ENCODE measurements around the gene ZNF609.
A peak's percentile ranks its signal among the peaks of the same experiment; 100 is the strongest.

The ZNF609 gene

DNA sequence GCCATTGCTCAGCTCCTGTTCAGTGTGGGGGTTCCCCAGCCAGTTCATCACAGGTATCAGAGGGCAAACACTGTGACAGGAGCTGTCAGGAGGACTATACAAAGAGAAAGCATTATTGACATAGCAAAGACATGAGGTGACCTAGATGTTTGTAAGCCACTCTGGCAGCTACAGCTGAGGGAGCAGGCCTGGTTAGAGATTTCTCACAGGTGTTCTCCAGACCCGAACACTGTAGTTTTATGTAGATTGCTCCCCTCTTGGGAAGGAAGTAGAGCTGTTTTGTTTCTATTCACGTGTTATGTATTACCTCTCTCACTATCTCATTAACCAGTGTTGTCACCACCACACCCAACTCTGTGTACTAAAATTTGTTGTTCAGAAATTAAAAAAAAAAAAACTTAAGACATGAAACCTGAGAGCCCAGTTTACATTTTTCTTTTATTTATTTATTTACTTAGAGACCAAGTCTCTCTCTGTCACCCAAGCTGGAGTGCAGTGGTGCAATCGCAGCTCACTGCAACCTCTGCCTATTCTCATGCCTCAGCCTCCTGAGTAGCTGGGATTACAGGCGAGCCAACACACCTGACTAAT lies 191.3 kb downstream of the ZNF609 start:
- no peaks in the 10 kb centered on the region for H3K36me3 ChIP-seq (ENCODE audit: control insufficient read depth, insufficient read depth, low read length)
- H3K4me1 ChIP-seq (ENCODE audit: control insufficient read depth, low read depth, low read length), result peaks cover 2% of the 10 kb centered on the region
- no peak overlapping the region for H3K18ac ChIP-seq (ENCODE audit: low read length)
- no peak overlapping the region for H3K4me3 ChIP-seq (ENCODE audit: low read length)
- H3K27me3 ChIP-seq (ENCODE audit: insufficient read depth, low read length, poor library complexity), result no peaks in the 10 kb centered on the region
- H4K5ac ChIP-seq (ENCODE audit: low read length), result no peak overlapping the region
- no peak overlapping the region for H4K8ac ChIP-seq (ENCODE audit: low read depth, low read length)
- H3K27ac ChIP-seq (ENCODE audit: low read depth, low read length), result no peak overlapping the region
- no peaks in the 10 kb centered on the region for H3K79me2 ChIP-seq (ENCODE audit: control insufficient read depth, insufficient read depth, low read length)
- H3K56ac ChIP-seq (ENCODE audit: low read length), result no peak overlapping the region
- no peak overlapping the region for H2BK120ac ChIP-seq (ENCODE audit: low read depth, low read length)
- H2BK15ac ChIP-seq (replicated peaks; ENCODE audit: low read depth), result no peak overlapping the region
- H2BK5ac ChIP-seq (ENCODE audit: low read length), result no peak overlapping the region
- H2AK5ac ChIP-seq (ENCODE audit: low read length), result no peak overlapping the region
- no peak overlapping the region for H3K4ac ChIP-seq (ENCODE audit: low read depth, low read length)
- H3K4me2 ChIP-seq (ENCODE audit: low read length), result no peak overlapping the region
- H3K79me1 ChIP-seq (ENCODE audit: low read length), result peaks cover 3% of the 10 kb centered on the region
- no peak overlapping the region for H3K23ac ChIP-seq (ENCODE audit: low read length)
- H3K9ac ChIP-seq (ENCODE audit: low read length), result no peak overlapping the region
- no CpG with 5 or more reads among the region's 4 CpGs for WGBS (ENCODE audit: extremely low coverage, insufficient coverage, low lambda C conversion rate)
- DNase-seq, result peak; percentile 67

DNA sequence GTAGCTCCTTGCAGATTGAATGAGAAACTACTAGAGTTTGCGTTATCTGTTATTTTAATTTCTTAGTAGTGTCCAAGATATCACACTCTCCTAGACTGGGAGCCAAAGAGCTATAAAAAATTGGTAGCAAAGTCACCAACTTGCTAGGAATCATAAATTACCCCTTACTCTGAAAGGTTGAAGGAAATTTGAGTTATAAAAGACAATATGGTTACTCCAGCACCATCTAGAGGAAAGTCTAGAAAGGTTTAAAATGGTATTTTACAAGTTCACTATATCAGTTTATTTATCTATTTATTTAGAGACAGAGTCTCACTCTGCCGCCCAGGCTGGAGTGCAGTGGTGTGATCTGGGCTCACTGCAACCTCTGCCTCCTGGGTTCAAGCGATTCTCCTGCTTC lies 193.4 kb downstream of the ZNF609 start:
- Histone ChIP-seq H3K79me2 (ENCODE audit: control insufficient read depth, insufficient read depth, low read length) (no peaks in the 10 kb centered on the region), H3K27me3 (ENCODE audit: insufficient read depth, low read length, poor library complexity) (no peaks in the 10 kb centered on the region), H3K56ac (ENCODE audit: low read length) (no peak overlapping the region), H3K9ac (ENCODE audit: low read length) (no peak overlapping the region), H4K8ac (ENCODE audit: low read depth, low read length) (no peak overlapping the region), H3K4me2 (ENCODE audit: low read length) (no peak overlapping the region), H3K4ac (ENCODE audit: low read depth, low read length) (no peak overlapping the region), H3K79me1 (ENCODE audit: low read length) (peaks cover 3% of the 10 kb centered on the region), H3K36me3 (ENCODE audit: control insufficient read depth, insufficient read depth, low read length) (no peaks in the 10 kb centered on the region), H3K27ac (ENCODE audit: low read depth, low read length) (no peak overlapping the region), H3K4me1 (ENCODE audit: control insufficient read depth, low read depth, low read length) (peaks cover 2% of the 10 kb centered on the region), H4K5ac (ENCODE audit: low read length) (no peak overlapping the region), H3K23ac (ENCODE audit: low read length) (no peak overlapping the region), H2AK5ac (ENCODE audit: low read length) (no peak overlapping the region), H3K4me3 (ENCODE audit: low read length) (no peak overlapping the region), H2BK5ac (ENCODE audit: low read length) (no peak overlapping the region), H2BK120ac (ENCODE audit: low read depth, low read length) (no peak overlapping the region), H3K18ac (ENCODE audit: low read length) (no peak overlapping the region), H2BK15ac (replicated peaks; ENCODE audit: low read depth) (no peak overlapping the region)
- no peak for DNase-seq
- no CpG with 5 or more reads among the region's 3 CpGs for WGBS (ENCODE audit: extremely low coverage, insufficient coverage, low lambda C conversion rate)

DNA sequence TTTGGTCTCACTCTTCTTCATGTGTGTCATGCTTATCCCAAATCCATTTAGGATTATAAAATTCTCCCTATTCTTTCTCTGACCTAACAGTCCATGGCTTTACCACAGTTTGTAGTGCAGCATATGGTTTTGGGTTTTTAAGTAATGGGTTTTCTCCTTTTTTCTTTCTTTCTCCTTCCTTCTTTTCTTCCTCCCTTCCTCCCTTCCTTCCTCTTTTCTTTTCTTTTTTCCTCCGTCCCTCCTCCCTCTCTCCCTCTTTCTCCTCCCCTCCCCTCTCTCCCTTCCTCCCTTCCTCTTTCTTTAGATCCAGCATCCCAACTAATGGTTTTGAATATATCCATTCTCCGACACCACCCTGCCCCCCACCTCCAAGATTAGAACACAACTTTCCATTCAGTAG lies 196.1 kb downstream of the ZNF609 start:
- H3K23ac ChIP-seq (ENCODE audit: low read length), result no peak overlapping the region
- H3K18ac ChIP-seq (ENCODE audit: low read length), result no peak overlapping the region
- H3K4me1 ChIP-seq (ENCODE audit: control insufficient read depth, low read depth, low read length), result no peaks in the 10 kb centered on the region
- no peak overlapping the region for H2BK5ac ChIP-seq (ENCODE audit: low read length)
- no peak overlapping the region for H3K27ac ChIP-seq (ENCODE audit: low read depth, low read length)
- H4K5ac ChIP-seq (ENCODE audit: low read length), result no peak overlapping the region
- H3K4ac ChIP-seq (ENCODE audit: low read depth, low read length), result no peak overlapping the region
- H2BK15ac ChIP-seq (replicated peaks; ENCODE audit: low read depth), result no peak overlapping the region
- H2BK120ac ChIP-seq (ENCODE audit: low read depth, low read length), result no peak overlapping the region
- no peaks in the 10 kb centered on the region for H3K27me3 ChIP-seq (ENCODE audit: insufficient read depth, low read length, poor library complexity)
- H3K56ac ChIP-seq (ENCODE audit: low read length), result no peak overlapping the region
- H3K9ac ChIP-seq (ENCODE audit: low read length), result no peak overlapping the region
- H3K36me3 ChIP-seq (ENCODE audit: control insufficient read depth, insufficient read depth, low read length), result no peaks in the 10 kb centered on the region
- peaks cover 3% of the 10 kb centered on the region for H3K79me1 ChIP-seq (ENCODE audit: low read length)
- no peak overlapping the region for H3K4me3 ChIP-seq (ENCODE audit: low read length)
- H2AK5ac ChIP-seq (ENCODE audit: low read length), result no peak overlapping the region
- H3K79me2 ChIP-seq (ENCODE audit: control insufficient read depth, insufficient read depth, low read length), result no peaks in the 10 kb centered on the region
- no CpG with 5 or more reads among the region's 2 CpGs for WGBS (ENCODE audit: extremely low coverage, insufficient coverage, low lambda C conversion rate)
- DNase-seq, result no peak
- H3K4me2 ChIP-seq (ENCODE audit: low read length), result no peak overlapping the region
- H4K8ac ChIP-seq (ENCODE audit: low read depth, low read length), result no peak overlapping the region

DNA sequence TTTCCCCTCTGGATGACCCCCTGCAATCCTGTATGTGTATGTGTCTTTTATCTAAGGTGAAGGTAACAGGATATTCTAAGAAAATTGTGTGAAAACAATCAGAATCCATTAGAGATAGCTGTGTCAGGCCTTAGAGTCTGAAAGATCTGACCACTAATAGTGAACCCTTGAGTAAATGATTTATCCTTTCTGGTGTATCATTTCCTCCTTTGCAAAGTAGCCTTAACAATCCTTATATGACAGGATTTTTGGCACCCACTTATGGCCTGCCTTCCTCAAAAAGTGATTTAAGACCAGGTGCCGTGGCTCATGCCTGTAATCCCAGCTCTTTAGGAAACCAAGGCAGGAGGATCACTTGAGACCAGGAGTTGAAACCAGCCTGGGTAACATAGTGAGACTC lies 204.8 kb downstream of the ZNF609 start:
- H3K79me2 ChIP-seq (ENCODE audit: control insufficient read depth, insufficient read depth, low read length), result no peaks in the 10 kb centered on the region
- H3K23ac ChIP-seq (ENCODE audit: low read length), result no peak overlapping the region
- H2AK5ac ChIP-seq (ENCODE audit: low read length), result no peak overlapping the region
- no peak for DNase-seq
- no peaks in the 10 kb centered on the region for H3K4me1 ChIP-seq (ENCODE audit: control insufficient read depth, low read depth, low read length)
- no peak overlapping the region for H2BK5ac ChIP-seq (ENCODE audit: low read length)
- no peak overlapping the region for H3K4ac ChIP-seq (ENCODE audit: low read depth, low read length)
- H3K36me3 ChIP-seq (ENCODE audit: control insufficient read depth, insufficient read depth, low read length), result no peaks in the 10 kb centered on the region
- H2BK15ac ChIP-seq (replicated peaks; ENCODE audit: low read depth), result no peak overlapping the region
- H2BK120ac ChIP-seq (ENCODE audit: low read depth, low read length), result no peak overlapping the region
- WGBS (ENCODE audit: extremely low coverage, insufficient coverage, low lambda C conversion rate), result no CpG with 5 or more reads among the region's 1 CpG
- H3K79me1 ChIP-seq (ENCODE audit: low read length), result peaks cover 5% of the 10 kb centered on the region
- H3K27ac ChIP-seq (ENCODE audit: low read depth, low read length), result no peak overlapping the region
- H3K9ac ChIP-seq (ENCODE audit: low read length), result no peak overlapping the region
- no peak overlapping the region for H4K5ac ChIP-seq (ENCODE audit: low read length)
- H4K8ac ChIP-seq (ENCODE audit: low read depth, low read length), result no peak overlapping the region
- no peak overlapping the region for H3K56ac ChIP-seq (ENCODE audit: low read length)
- H3K4me3 ChIP-seq (ENCODE audit: low read length), result no peak overlapping the region
- H3K18ac ChIP-seq (ENCODE audit: low read length), result no peak overlapping the region
- no peaks in the 10 kb centered on the region for H3K27me3 ChIP-seq (ENCODE audit: insufficient read depth, low read length, poor library complexity)
- no peak overlapping the region for H3K4me2 ChIP-seq (ENCODE audit: low read length)

DNA sequence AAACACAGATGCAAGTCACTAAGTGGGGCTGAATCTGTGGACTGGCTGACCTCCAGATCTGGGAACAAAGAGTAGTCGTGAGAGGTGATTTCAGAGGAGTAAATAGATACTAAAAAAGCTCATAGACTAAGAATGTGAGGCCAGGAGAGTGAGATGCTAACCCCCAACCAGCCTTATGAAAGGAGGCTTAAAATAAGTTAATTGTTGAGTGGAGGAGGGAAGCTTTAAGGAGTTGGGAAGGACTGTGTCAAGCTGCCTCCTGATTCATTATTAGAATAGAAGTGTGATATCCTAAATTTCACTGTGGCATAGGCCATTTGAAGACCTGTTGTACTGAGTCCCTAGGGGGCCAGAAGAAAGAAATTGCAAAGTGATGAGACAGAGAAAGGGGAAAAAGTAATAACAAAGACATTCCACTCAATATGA lies 207.4 kb downstream of the ZNF609 start:
- Histone ChIP-seq H2BK5ac (ENCODE audit: low read length) (no peak overlapping the region), H3K79me2 (ENCODE audit: control insufficient read depth, insufficient read depth, low read length) (no peaks in the 10 kb centered on the region), H2BK120ac (ENCODE audit: low read depth, low read length) (no peak overlapping the region), H3K79me1 (ENCODE audit: low read length) (peaks cover 4% of the 10 kb centered on the region), H3K4ac (ENCODE audit: low read depth, low read length) (no peak overlapping the region), H2AK5ac (ENCODE audit: low read length) (no peak overlapping the region), H3K27ac (ENCODE audit: low read depth, low read length) (no peak overlapping the region), H3K56ac (ENCODE audit: low read length) (no peak overlapping the region), H4K5ac (ENCODE audit: low read length) (no peak overlapping the region), H3K36me3 (ENCODE audit: control insufficient read depth, insufficient read depth, low read length) (no peaks in the 10 kb centered on the region), H4K8ac (ENCODE audit: low read depth, low read length) (no peak overlapping the region), H3K4me3 (ENCODE audit: low read length) (no peak overlapping the region), H3K23ac (ENCODE audit: low read length) (no peak overlapping the region), H3K18ac (ENCODE audit: low read length) (no peak overlapping the region), H3K27me3 (ENCODE audit: insufficient read depth, low read length, poor library complexity) (no peaks in the 10 kb centered on the region), H3K9ac (ENCODE audit: low read length) (no peak overlapping the region), H3K4me1 (ENCODE audit: control insufficient read depth, low read depth, low read length) (no peaks in the 10 kb centered on the region), H2BK15ac (replicated peaks; ENCODE audit: low read depth) (no peak overlapping the region), H3K4me2 (ENCODE audit: low read length) (no peak overlapping the region)
- WGBS (ENCODE audit: extremely low coverage, insufficient coverage, low lambda C conversion rate), result no CpG with 5 or more reads among the region's 1 CpG
- DNase-seq, result peak; percentile 54

DNA sequence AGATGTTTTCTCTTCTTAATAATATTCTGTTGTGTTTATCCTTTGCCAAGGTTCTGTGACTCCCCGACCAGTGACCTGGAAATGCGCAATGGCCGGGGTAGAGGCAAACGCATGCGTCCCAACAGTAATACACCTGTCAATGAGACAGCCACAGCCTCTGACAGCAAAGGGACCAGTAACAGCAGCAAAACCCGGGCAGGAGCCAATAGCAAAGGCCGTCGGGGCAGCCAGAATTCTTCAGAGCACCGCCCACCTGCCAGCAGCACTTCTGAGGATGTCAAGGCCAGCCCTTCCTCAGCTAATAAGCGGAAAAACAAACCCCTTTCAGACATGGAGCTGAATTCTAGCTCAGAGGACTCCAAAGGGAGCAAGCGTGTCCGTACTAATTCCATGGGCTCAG lies 213.5 kb downstream of the ZNF609 start:
- no peak for DNase-seq
- no peak overlapping the region for H3K4me3 ChIP-seq (ENCODE audit: low read length)
- no peak overlapping the region for H3K4me2 ChIP-seq (ENCODE audit: low read length)
- H4K5ac ChIP-seq (ENCODE audit: low read length), result no peak overlapping the region
- no peak overlapping the region for H3K18ac ChIP-seq (ENCODE audit: low read length)
- H2BK5ac ChIP-seq (ENCODE audit: low read length), result no peak overlapping the region
- no peak overlapping the region for H3K27ac ChIP-seq (ENCODE audit: low read depth, low read length)
- H2AK5ac ChIP-seq (ENCODE audit: low read length), result no peak overlapping the region
- H3K79me2 ChIP-seq (ENCODE audit: control insufficient read depth, insufficient read depth, low read length), result no peaks in the 10 kb centered on the region
- no peak overlapping the region for H3K4ac ChIP-seq (ENCODE audit: low read depth, low read length)
- H2BK15ac ChIP-seq (replicated peaks; ENCODE audit: low read depth), result no peak overlapping the region
- no peak overlapping the region for H3K56ac ChIP-seq (ENCODE audit: low read length)
- no CpG with 5 or more reads among the region's 12 CpGs for WGBS (ENCODE audit: extremely low coverage, insufficient coverage, low lambda C conversion rate)
- no peaks in the 10 kb centered on the region for H3K27me3 ChIP-seq (ENCODE audit: insufficient read depth, low read length, poor library complexity)
- no peak overlapping the region for H3K23ac ChIP-seq (ENCODE audit: low read length)
- no peak overlapping the region for H4K8ac ChIP-seq (ENCODE audit: low read depth, low read length)
- H2BK120ac ChIP-seq (ENCODE audit: low read depth, low read length), result no peak overlapping the region
- H3K4me1 ChIP-seq (ENCODE audit: control insufficient read depth, low read depth, low read length), result no peaks in the 10 kb centered on the region
- H3K36me3 ChIP-seq (ENCODE audit: control insufficient read depth, insufficient read depth, low read length), result peaks cover 8% of the 10 kb centered on the region
- no peaks in the 10 kb centered on the region for H3K79me1 ChIP-seq (ENCODE audit: low read length)
- H3K9ac ChIP-seq (ENCODE audit: low read length), result no peak overlapping the region

Data from mesendoderm (in vitro differentiated cells).